Neural progenitor cell (in vitro differentiated cells): ENCODE data around the gene GGT5.

Experiments used
- CTCF ChIP-seq: fragments of 200-600 bp; sonication (generic); IDR thresholded peaks from 2 replicates; pipeline ENCODE4 v1.5.1; 2017; ENCODE audit warnings: antibody characterized with exemption, mild to moderate bottlenecking
- EZH2 ChIP-seq: fragments of 200-600 bp; sonication (generic); IDR thresholded peaks from 2 replicates; pipeline ENCODE4 v1.6.1; 2017; ENCODE audit warnings: antibody characterized with exemption, mild to moderate bottlenecking, moderate library complexity
- EZH2phosphoT487 ChIP-seq: fragments of 200-600 bp; sonication (generic); IDR thresholded peaks from 2 replicates; pipeline ENCODE4 v1.6.1; 2017; ENCODE audit warnings: antibody characterized with exemption

- TF ChIP-seq EZH2: no peak
- TF ChIP-seq CTCF: no peak
- no peak for TF ChIP-seq EZH2phosphoT487
Observed at GRCh38 chr22:24209687-24210086, 35.2 kb downstream of the GGT5 start.
